ENCODE results near the gene AWAT2. TPM values are rescaled to one million over a fixed set of nuclear protein-coding genes. Genes with fewer than 3 reads are reported as not detected.
A peak's percentile ranks its signal among the peaks of the same experiment; 100 is the strongest.
"Not testable (repeated sequence)": the region's sequence is repeated elsewhere in the genome, so short reads cannot be mapped to it uniquely, and the experiment has no call there.

Gene AWAT2
- total RNA-seq, 8 experiments from 2014 or later = 0.05 to 0.77 (median 0.14) TPM; not detected in 5

DNA sequence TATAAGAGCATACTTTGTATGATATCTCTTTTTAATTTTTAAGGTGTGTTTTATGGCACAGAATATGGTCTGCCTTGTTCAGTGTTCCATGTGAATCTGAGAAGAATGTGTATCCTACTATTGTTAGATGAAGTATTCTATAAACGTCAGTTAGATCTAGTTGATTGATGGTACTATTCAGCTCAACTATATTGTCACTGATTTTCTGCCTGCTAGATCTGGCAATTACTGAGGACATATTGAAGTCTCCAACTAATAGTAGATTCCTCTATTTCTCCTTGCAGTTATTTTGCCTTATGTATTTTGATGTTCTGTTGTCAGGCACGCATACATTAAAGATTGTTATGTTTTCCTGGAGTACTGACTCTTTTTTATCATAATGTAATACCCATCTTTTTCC is 39.8 kb downstream of the AWAT2 start:
- WGBS, 10 experiments = 0 to 86% (median 50%) methylated on average over 1 to 2 of the region's 2 CpGs; no CpG with 5 or more reads in 5 of the 10 experiments
- Histone ChIP-seq H3K4me1 (replicated peaks in 1 of 2) (no peaks in the 10 kb centered on the region), H3K27ac (no peak overlapping the region), H3K4me3 (no peak overlapping the region)
- no peak for ATAC-seq (replicated peaks in 6 of 8)
- in situ Hi-C loops (cut with MboI; ENCODE audit: low pct_unique_long_range_greater_than_20kb in 2 of 9, low sequenced_read_pairs in 9 of 9, unreplicated experiment in 9 of 9) = no loop called here

DNA sequence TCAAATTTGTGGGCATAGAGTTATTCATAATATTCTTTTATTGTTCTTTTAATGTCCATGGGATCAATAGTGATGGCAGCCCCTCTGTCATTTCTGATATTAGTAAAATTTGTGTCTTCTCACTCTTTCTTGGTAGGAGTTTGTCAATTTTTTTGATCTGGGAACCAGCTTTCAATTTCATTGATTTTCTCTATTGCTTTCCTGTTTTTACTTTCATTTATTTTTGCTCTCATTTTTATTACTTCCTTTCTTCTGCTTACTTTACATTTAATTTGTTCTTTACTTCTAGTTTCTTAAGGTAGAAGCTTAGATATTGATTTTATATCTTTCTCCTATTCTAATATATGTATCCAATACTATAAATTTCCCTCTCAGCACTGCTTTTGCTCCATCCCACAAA is 40.7 kb downstream of the AWAT2 start:
- Histone ChIP-seq H3K4me1 (replicated peaks in 1 of 2) (no peaks in the 10 kb centered on the region), H3K4me3 (no peak overlapping the region), H3K27ac (no peak overlapping the region)
- in situ Hi-C loops (cut with MboI; ENCODE audit: low pct_unique_long_range_greater_than_20kb in 2 of 9, low sequenced_read_pairs in 9 of 9, unreplicated experiment in 9 of 9) = no loop called here
- ATAC-seq (replicated peaks in 6 of 8) = no peak

DNA sequence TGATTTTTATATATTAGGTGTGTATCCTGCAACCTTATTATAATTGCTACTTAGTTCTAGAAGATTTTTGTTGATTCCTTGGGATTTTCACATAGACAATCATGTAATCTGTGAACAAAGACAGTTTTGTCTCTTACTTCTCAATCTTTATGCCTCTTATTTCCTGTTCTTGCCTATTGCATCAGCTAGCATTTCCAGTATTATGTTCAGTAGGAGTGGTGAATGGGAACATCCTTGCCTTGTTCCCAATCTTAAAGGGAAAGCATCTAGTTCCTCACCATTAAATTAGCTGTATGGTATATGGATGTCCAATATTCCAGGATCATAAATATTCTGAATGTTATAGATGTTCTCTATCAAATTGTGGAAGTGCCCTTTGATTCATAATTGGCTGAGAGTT is 41.8 kb downstream of the AWAT2 start:
- in situ Hi-C loops (cut with MboI; ENCODE audit: low pct_unique_long_range_greater_than_20kb in 2 of 9, low sequenced_read_pairs in 9 of 9, unreplicated experiment in 9 of 9) = no loop called here
- H3K4me3 ChIP-seq = no peak overlapping the region
- ATAC-seq (replicated peaks in 6 of 8) = no peak

DNA sequence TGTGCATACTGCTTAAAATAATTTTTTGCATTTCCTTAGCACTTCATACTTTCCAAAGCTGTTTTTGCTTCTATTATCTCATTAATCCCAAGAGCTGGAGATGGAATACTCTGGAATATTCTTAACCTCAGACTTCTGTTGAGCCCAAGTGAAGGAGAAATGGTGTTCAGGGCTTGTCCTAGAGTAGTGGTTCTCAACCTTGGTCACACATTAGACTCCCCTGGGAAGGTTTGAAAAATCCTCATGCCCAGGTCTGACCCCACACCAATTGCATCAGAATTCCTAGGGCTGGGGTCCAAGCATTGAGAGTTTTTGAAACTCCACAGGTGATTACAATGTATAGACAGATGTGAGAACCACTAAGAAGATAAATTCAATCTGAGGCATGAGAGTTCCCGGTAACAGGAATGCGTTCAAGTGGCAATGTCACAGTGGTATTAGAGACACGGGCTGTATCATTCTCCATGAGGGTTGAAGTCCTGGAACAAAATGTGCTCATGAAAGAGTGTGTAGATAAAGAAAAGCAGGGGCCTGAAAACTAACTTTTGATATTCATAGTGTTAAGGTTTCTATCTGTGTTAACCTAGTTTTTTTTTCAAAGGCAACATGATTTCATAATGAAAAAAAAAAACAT is 47.9 kb downstream of the AWAT2 start:
- in situ Hi-C loops (cut with MboI; ENCODE audit: low pct_unique_long_range_greater_than_20kb in 2 of 9, low sequenced_read_pairs in 9 of 9, unreplicated experiment in 9 of 9) = no loop called here

More for the DNA sequence above, 41.8 kb downstream of the AWAT2 start:
- no peak overlapping the region for H3K27ac ChIP-seq
- no peaks in the 10 kb centered on the region for H3K4me1 ChIP-seq (replicated peaks in 1 of 2)

GRCh38 chrX:70001269-70001668 is 48.5 kb downstream of the AWAT2 start:
- in situ Hi-C loops (cut with MboI; ENCODE audit: low pct_unique_long_range_greater_than_20kb in 2 of 9, low sequenced_read_pairs in 9 of 9, unreplicated experiment in 9 of 9) = no loop called here
- Histone ChIP-seq H3K4me1 (replicated peaks in 1 of 2) (no peaks in the 10 kb centered on the region), H3K27ac (no peak overlapping the region), H3K4me3 (no peak overlapping the region)
- peak in 1 of 8 experiments; percentile 50 for ATAC-seq (replicated peaks in 6 of 8)
- 54 to 80% (median 60%) methylated on average over 1 to 2 of the region's 2 CpGs; no CpG with 5 or more reads in 7 of the 10 experiments for WGBS, 10 experiments

More for the DNA sequence above, 47.9 kb downstream of the AWAT2 start:
- Histone ChIP-seq H3K4me1 (replicated peaks in 1 of 2) (no peaks in the 10 kb centered on the region), H3K4me3 (no peak overlapping the region), H3K27ac (no peak overlapping the region)
- 62 to 100% (median 84%) methylated on average over 2 to 3 of the region's 3 CpGs; no CpG with 5 or more reads in 7 of the 10 experiments for WGBS, 10 experiments
- no peak for ATAC-seq (replicated peaks in 6 of 8)

DNA sequence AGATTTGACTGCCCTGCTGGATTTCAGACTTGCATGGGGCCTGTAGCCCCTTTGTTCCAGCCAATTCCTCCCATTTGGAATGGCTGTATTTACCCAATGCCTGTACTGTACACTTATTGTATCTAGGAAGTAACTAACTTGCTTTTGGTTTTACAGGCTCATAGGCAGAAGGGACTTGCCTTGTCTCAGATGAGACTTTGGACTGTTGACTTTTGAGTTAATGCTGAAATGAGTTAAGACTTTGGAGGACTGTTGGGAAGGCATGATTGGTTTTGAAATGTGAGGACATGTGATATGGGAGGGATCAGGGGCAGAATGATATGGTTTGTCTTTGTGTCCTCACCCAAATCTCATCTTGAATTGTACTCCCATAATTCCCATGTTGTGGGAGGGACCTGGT is 51.4 kb downstream of the AWAT2 start:
- H3K4me1 ChIP-seq (replicated peaks in 1 of 2); in situ Hi-C loops (cut with MboI; ENCODE audit: low pct_unique_long_range_greater_than_20kb in 2 of 9, low sequenced_read_pairs in 9 of 9, unreplicated experiment in 9 of 9); H3K4me3 ChIP-seq; H3K27ac ChIP-seq; ATAC-seq (replicated peaks in 6 of 8): not testable (repeated sequence)

DNA sequence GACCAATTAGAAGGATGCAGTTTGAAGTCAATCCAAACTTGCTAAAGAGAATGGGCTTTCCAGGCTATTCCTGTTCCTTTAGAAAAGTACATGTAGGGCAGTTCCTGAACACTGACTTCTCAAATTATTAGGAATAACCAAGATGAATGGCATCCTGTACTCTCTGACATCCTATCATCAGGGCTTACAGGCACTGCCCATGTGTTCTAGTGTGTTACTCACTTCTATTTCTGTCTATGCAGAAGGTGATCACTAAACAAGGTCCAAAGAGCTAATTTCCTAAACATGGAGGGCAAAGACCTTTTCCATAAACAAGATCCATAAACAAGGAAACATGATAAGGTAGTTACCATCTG is 53.6 kb downstream of the AWAT2 start:
- H3K4me3 ChIP-seq = no peak overlapping the region
- no peak overlapping the region for H3K27ac ChIP-seq
- ATAC-seq (replicated peaks in 6 of 8) = no peak
- no peaks in the 10 kb centered on the region for H3K4me1 ChIP-seq (replicated peaks in 1 of 2)
- in situ Hi-C loops (cut with MboI; ENCODE audit: low pct_unique_long_range_greater_than_20kb in 2 of 9, low sequenced_read_pairs in 9 of 9, unreplicated experiment in 9 of 9) = no loop called here

DNA sequence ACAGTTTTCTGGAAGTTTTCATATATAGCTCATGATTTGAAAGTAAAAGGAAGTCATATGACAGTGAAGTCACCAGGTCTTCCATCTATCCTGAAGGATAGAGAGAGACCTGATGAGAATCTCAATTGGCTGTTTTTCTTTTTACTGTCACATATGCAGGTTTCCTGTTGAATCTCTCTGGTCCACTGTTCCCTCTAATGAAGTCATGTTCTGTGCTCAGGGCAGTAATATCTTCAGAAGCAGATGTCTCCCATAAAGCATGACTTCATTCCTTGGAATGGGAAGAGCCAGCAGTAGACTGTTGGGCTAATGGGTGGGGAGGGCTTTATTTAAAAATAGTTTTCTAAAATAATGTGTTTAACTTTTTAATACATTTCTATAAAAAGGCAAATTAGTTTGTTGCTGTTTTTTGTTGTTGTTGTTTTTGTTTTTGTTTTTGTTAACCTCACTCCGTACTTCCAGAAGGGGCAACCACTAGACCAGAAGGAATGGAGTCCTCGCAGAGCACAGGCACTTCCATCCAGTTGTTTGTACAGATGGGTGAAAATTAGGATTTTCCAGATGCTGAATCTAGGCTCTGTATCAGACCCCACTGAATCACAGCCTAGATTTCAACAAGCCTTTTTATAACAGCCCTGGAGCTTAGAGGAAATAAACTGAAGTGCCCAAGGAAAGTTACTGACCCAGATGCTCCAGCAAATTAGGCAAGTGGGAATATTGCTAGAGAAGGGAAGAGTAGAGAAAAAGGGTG is 54.2 kb downstream of the AWAT2 start:
- Histone ChIP-seq H3K4me1 (replicated peaks in 1 of 2) (no peaks in the 10 kb centered on the region), H3K4me3 (no peak overlapping the region), H3K27ac (no peak overlapping the region)
- ATAC-seq (replicated peaks in 6 of 8) = peak in 2 of 8 experiments; percentile 76 to 92
- in situ Hi-C loops (cut with MboI; ENCODE audit: low pct_unique_long_range_greater_than_20kb in 2 of 9, low sequenced_read_pairs in 9 of 9, unreplicated experiment in 9 of 9) = no loop called here
- WGBS, 10 experiments = 13 to 100% (median 63%) methylated on average over 1 to 2 of the region's 2 CpGs; no CpG with 5 or more reads in 7 of the 10 experiments

DNA sequence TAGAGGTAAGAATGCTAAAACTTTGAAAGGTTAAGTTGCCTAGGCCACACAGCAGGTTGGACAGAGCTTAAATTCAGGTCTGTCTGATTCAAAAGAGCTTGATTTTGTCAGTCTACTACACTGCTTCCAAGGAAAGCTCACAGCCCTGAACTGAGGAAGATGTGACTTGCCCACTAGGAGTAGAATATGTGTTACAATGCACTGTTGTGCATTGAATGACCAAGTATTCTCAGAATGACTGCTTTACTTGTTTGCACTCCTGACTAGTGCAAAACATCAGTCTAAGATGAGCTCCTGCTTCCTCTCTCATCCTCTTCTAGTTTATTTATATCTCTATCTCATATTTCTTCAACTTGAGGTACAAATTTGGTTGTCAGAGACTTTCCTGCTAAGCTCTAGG is 56.2 kb downstream of the AWAT2 start:
- in situ Hi-C loops (cut with MboI; ENCODE audit: low pct_unique_long_range_greater_than_20kb in 2 of 9, low sequenced_read_pairs in 9 of 9, unreplicated experiment in 9 of 9) = no loop called here
- Histone ChIP-seq H3K4me3 (no peak overlapping the region), H3K4me1 (replicated peaks in 1 of 2) (no peaks in the 10 kb centered on the region), H3K27ac (no peak overlapping the region)
- no peak for ATAC-seq (replicated peaks in 6 of 8)

DNA sequence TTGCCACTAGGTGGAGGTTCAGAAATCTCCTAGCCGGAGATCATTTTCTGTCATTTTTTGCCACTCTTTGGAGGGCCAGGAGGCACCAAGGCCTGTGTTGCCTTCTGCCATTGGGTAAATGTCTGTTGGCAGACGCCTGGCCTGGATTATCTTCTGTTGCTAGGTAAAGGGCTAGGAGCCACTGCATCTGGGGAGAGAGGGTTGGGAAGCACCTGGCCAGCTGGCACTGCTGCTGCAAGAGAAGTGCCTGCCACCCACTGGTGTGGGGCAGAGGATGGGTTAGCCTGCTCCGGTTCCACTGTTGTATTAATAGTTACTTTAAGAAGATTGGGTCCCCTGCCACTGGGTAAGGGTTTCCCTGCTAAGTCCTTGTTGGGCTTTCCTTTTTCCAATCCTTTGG is 58.1 kb downstream of the AWAT2 start:
- WGBS, 10 experiments = 20 to 68% methylated on average over 1 to 3 of the region's 3 CpGs; no CpG with 5 or more reads in 8 of the 10 experiments
- no peak for ATAC-seq (replicated peaks in 6 of 8)
- H3K4me1 ChIP-seq (replicated peaks in 1 of 2) = no peaks in the 10 kb centered on the region
- H3K27ac ChIP-seq = no peak overlapping the region
- no peak overlapping the region for H3K4me3 ChIP-seq
- in situ Hi-C loops (cut with MboI; ENCODE audit: low pct_unique_long_range_greater_than_20kb in 2 of 9, low sequenced_read_pairs in 9 of 9, unreplicated experiment in 9 of 9) = no loop called here

Other genes with a start within 250 kb of the AWAT2 start
- under 1 TPM in 2 of 8 experiments, not detected in 6; 0.22 to 0.24 TPM for gene OTUD6A, start 12.5 kb upstream of the AWAT2 start, total RNA-seq
- gene IGBP1, start 83.5 kb upstream of the AWAT2 start, total RNA-seq = 10 to 100 TPM; 41.1 to 94.4 (median 57.1) TPM
- gene DGAT2L6, start 127.5 kb upstream of the AWAT2 start, total RNA-seq = under 1 TPM in 1 of 8 experiments, not detected in 7; 0.24 TPM
- not detected for gene AWAT1, start 184.7 kb upstream of the AWAT2 start, total RNA-seq
- 1 to 10 TPM in 1 of 8 experiments, under 1 TPM in 5, not detected in 2; 0.11 to 1.2 (median 0.26) TPM for gene P2RY4, start 210.3 kb upstream of the AWAT2 start, total RNA-seq
- 1 to 10 TPM in 2 of 8 experiments, under 1 TPM in 1, not detected in 5; 1.00 to 2.7 (median 1.1) TPM for gene ARR3, start 218.4 kb upstream of the AWAT2 start, total RNA-seq
- 1 to 10 TPM in 1 of 8 experiments, under 1 TPM in 4, not detected in 3; 0.18 to 1.4 (median 0.47) TPM for gene RAB41, start 232.2 kb upstream of the AWAT2 start, total RNA-seq
- gene PDZD11, start 240.0 kb upstream of the AWAT2 start, total RNA-seq = 10 to 100 TPM; 46.9 to 87.1 (median 54.9) TPM
- 10 to 100 TPM in 3 of 8 experiments, 1 to 10 TPM in 4, under 1 TPM in 1; 0.10 to 32.1 (median 1.9) TPM for gene KIF4A, start 240.2 kb upstream of the AWAT2 start, total RNA-seq

All from motor neuron (in vitro differentiated cells).